H1 (cell line): ENCODE measurements around the gene DOCK1. TPM values are rescaled to one million over a fixed set of nuclear protein-coding genes. Genes with fewer than 3 reads are reported as not detected.

Experiments used
- CTCF ChIA-PET: fragments of 300-600 bp; sonication (Branson Sonifier 250); formaldehyde crosslinking; loops from one replicate; lab custom pipeline; 2021; ENCODE audit not compliant: partially characterized antibody; lab: Charles Lee
- POLR2A ChIA-PET: fragments of 300-600 bp; sonication (Branson Sonifier 250); formaldehyde crosslinking; loops from one replicate; lab custom pipeline; 2021; ENCODE audit warnings: inconsistent platforms; ENCODE audit not compliant: partially characterized antibody; lab: Charles Lee
- DNase-seq, 2 experiments: peaks; one replicate each; pipeline versions ENCODE4 v3.0.0 to v3.0.0-alpha.2; 2010 to 2022; ENCODE audit warnings: low spot score in 2 of 2, low read depth in 1 of 2, mixed read lengths in 1 of 2
- FAIRE-seq: peaks from 2 replicates; lab custom pipeline; 2011; peaks lifted over from hg19 to GRCh38; lab: Jason Lieb, UNC
- H2AFZ ChIP-seq: 2 replicates; pipeline ENCODE4 v1.8.1; 2012; ENCODE audit warnings: low read length, inconsistent platforms
- H2AK5ac ChIP-seq: 2 replicates; pipeline ENCODE4 v1.6.1; 2013; ENCODE audit warnings: low read depth, low read length
- H2BK120ac ChIP-seq: replicated peaks from 2 replicates; pipeline ENCODE3; 2013; ENCODE audit warnings: low read depth, low read length, inconsistent platforms
- H2BK12ac ChIP-seq: 2 replicates; pipeline ENCODE4 v1.6.1; 2013; ENCODE audit warnings: low read depth, low read length
- H2BK15ac ChIP-seq: 2 replicates; pipeline ENCODE4 v1.6.1; 2013; ENCODE audit warnings: low read length
- H2BK20ac ChIP-seq: 2 replicates; pipeline ENCODE4 v1.6.1; 2013; ENCODE audit warnings: low read length
- H2BK5ac ChIP-seq: 2 replicates; pipeline ENCODE4 v1.6.1; 2013; ENCODE audit warnings: low read depth, low read length
- H3K14ac ChIP-seq: 2 replicates; pipeline ENCODE4 v1.6.1; 2013; ENCODE audit warnings: inconsistent platforms; ENCODE audit not compliant: insufficient read length
- H3K18ac ChIP-seq: 2 replicates; pipeline ENCODE4 v1.6.1; 2013; ENCODE audit warnings: low read length; ENCODE audit errors: extremely low read depth
- H3K23ac ChIP-seq: 2 replicates; pipeline ENCODE4 v1.6.1; 2013; ENCODE audit warnings: inconsistent platforms; ENCODE audit not compliant: insufficient read length
- H3K23me2 ChIP-seq: 2 replicates; pipeline ENCODE4 v1.6.1; 2013; ENCODE audit warnings: low read depth, low read length
- H3K27ac ChIP-seq: 2 replicates; pipeline ENCODE4 v1.6.1; 2011; ENCODE audit warnings: low read depth, low read length, inconsistent platforms
- H3K27me3 ChIP-seq, 4 experiments: replicated peaks in 1 of 4; 1 replicate in 1 of 4; 2 replicates in 3 of 4; pipeline versions ENCODE4 v1.6.1 to v1.8.1; 2011 to 2013; ENCODE audit warnings: low read length in 3 of 4, mild to moderate bottlenecking in 3 of 4, inconsistent platforms in 2 of 4, mixed read lengths in 2 of 4, moderate library complexity in 1 of 4; ENCODE audit not compliant: control insufficient read depth in 3 of 4, insufficient read depth in 3 of 4; ENCODE audit errors: extremely low read depth in 1 of 4
- H3K36me3 ChIP-seq, 4 experiments: 2 replicates each; pipeline versions ENCODE4 v1.6.1 to v1.8.1; 2011 to 2013; ENCODE audit warnings: mild to moderate bottlenecking in 4 of 4, low read length in 3 of 4, moderate library complexity in 2 of 4, control low read depth in 1 of 4, inconsistent platforms in 1 of 4; ENCODE audit not compliant: insufficient read depth in 4 of 4, control insufficient read depth in 2 of 4
- H3K4ac ChIP-seq: replicated peaks from 2 replicates; pipeline ENCODE3; 2013; ENCODE audit warnings: low read length, low read depth, mixed read lengths, inconsistent platforms; ENCODE audit not compliant: insufficient read length
- H3K4me1 ChIP-seq, 4 experiments: replicated peaks in 1 of 4; 1 replicate in 1 of 4; 2 replicates in 3 of 4; pipeline versions ENCODE4 v1.6.1 to v1.8.1; 2011 to 2013; ENCODE audit warnings: low read length in 3 of 4, inconsistent platforms in 2 of 4, mixed read lengths in 1 of 4; ENCODE audit not compliant: insufficient read depth in 4 of 4, control insufficient read depth in 3 of 4
- H3K4me2 ChIP-seq, 2 experiments: 2 replicates each; pipeline versions ENCODE4 v1.6.1 to v1.8.1; 2011 to 2013; ENCODE audit warnings: low read depth in 2 of 2, low read length in 2 of 2, control low read depth in 1 of 2, inconsistent platforms in 1 of 2, mild to moderate bottlenecking in 1 of 2; ENCODE audit not compliant: insufficient read depth in 1 of 2
- H3K4me3 ChIP-seq, 4 experiments: fragments of 200-600, 300-600 bp in 1 of 4; sonication (generic), shearing (Covaris generic), sonication (Bioruptor Twin) in 1 of 4; 2 replicates each; pipeline versions ENCODE4 v1.5.1 to v1.8.1; 2011 to 2016; ENCODE audit warnings: low read length in 4 of 4, low read depth in 3 of 4, control low read depth in 2 of 4, inconsistent platforms in 2 of 4, mild to moderate bottlenecking in 2 of 4, mixed read lengths in 1 of 4, moderate library complexity in 1 of 4; ENCODE audit not compliant: insufficient read depth in 2 of 4; ENCODE audit errors: extremely low read depth in 1 of 4
- H3K56ac ChIP-seq: replicated peaks from 2 replicates; pipeline ENCODE3; 2013; ENCODE audit warnings: low read depth, mild to moderate bottlenecking, mixed read lengths, low read length, inconsistent platforms; ENCODE audit not compliant: insufficient read length
- H3K79me1 ChIP-seq: 2 replicates; pipeline ENCODE4 v1.6.1; 2013; ENCODE audit warnings: low read depth, low read length, control low read depth
- H3K79me2 ChIP-seq, 2 experiments: 2 replicates each; pipeline versions ENCODE4 v1.6.1 to v1.8.1; 2012 to 2013; ENCODE audit warnings: low read length in 2 of 2, mild to moderate bottlenecking in 2 of 2, inconsistent platforms in 1 of 2; ENCODE audit not compliant: insufficient read depth in 2 of 2, control insufficient read depth in 1 of 2
- H3K9ac ChIP-seq, 4 experiments: replicated peaks in 1 of 4; 1 replicate in 1 of 4; 2 replicates in 3 of 4; pipeline versions ENCODE4 v1.6.1 to v1.8.1; 2011 to 2013; ENCODE audit warnings: low read depth in 3 of 4, low read length in 3 of 4, control low read depth in 2 of 4, mild to moderate bottlenecking in 2 of 4, moderate library complexity in 2 of 4, inconsistent platforms in 1 of 4; ENCODE audit errors: extremely low read depth in 1 of 4
- H3K9me3 ChIP-seq, 2 experiments: 2 replicates each; pipeline versions ENCODE4 v1.6.1 to v1.8.1; 2012 to 2013; ENCODE audit warnings: mild to moderate bottlenecking in 2 of 2, moderate library complexity in 2 of 2, control low read depth in 1 of 2, inconsistent platforms in 1 of 2, low read depth in 1 of 2, low read length in 1 of 2, mixed read lengths in 1 of 2; ENCODE audit not compliant: insufficient read depth in 2 of 2
- H4K20me1 ChIP-seq, 2 experiments: replicated peaks in 1 of 2; 2 replicates each; pipeline versions ENCODE3 to v1.8.1; 2011 to 2013; ENCODE audit warnings: inconsistent platforms in 2 of 2, low read length in 2 of 2, mild to moderate bottlenecking in 1 of 2; ENCODE audit not compliant: insufficient read depth in 2 of 2, control insufficient read depth in 1 of 2
- H4K5ac ChIP-seq: 2 replicates; pipeline ENCODE4 v1.6.1; 2013; ENCODE audit warnings: low read length, low read depth, mixed read lengths, inconsistent platforms; ENCODE audit not compliant: insufficient read length
- H4K8ac ChIP-seq: 2 replicates; pipeline ENCODE4 v1.8.0; 2013; ENCODE audit warnings: mild to moderate bottlenecking, moderate library complexity, low read length, inconsistent platforms; ENCODE audit not compliant: insufficient read depth; ENCODE audit errors: extremely low read depth
- H4K91ac ChIP-seq: replicated peaks from 2 replicates; pipeline ENCODE3; 2013; ENCODE audit warnings: low read length, mixed read lengths, inconsistent platforms; ENCODE audit not compliant: insufficient read length
- ASH2L ChIP-seq: fragments of 200-600, 300-600 bp; sonication (generic); IDR thresholded peaks from one replicate; pipeline ENCODE4 v1.7.1; 2017; ENCODE audit warnings: low read length
- CHD2 ChIP-seq: IDR thresholded peaks from 2 replicates; pipeline ENCODE4 v1.6.1; 2012; ENCODE audit warnings: low read length, improper control_type of control experiment
- E2F6 ChIP-seq: IDR thresholded peaks from 2 replicates; pipeline ENCODE4 v1.6.1; 2012; ENCODE audit warnings: inconsistent platforms
- HDAC6 ChIP-seq: IDR thresholded peaks from one replicate; pipeline ENCODE4 v1.7.1; 2012; ENCODE audit warnings: low read depth, mild to moderate bottlenecking, inconsistent platforms, low read length, moderate library complexity
- JUN ChIP-seq: IDR thresholded peaks from 2 replicates; pipeline ENCODE4 v1.6.1; 2011; ENCODE audit warnings: low read depth, mild to moderate bottlenecking, improper control_type of control experiment, low read length
- POLR2A ChIP-seq, 2 experiments: IDR thresholded peaks; 1 replicate in 1 of 2; 2 replicates in 1 of 2; pipeline ENCODE4 v1.6.1; 2011; ENCODE audit warnings: low read depth in 2 of 2, low read length in 2 of 2, mild to moderate bottlenecking in 2 of 2; ENCODE audit errors: control extremely low read depth in 1 of 2
- POLR2AphosphoS5 ChIP-seq: IDR thresholded peaks from 2 replicates; pipeline ENCODE4 v1.6.1; 2011; ENCODE audit warnings: low read depth, low read length
- RBBP5 ChIP-seq: IDR thresholded peaks from 2 replicates; pipeline ENCODE4 v1.7.1; 2012; ENCODE audit warnings: low read depth, mild to moderate bottlenecking, inconsistent platforms, low read length, moderate library complexity, borderline replicate concordance
- RNF2 ChIP-seq: fragments of 200-900, 300-1000 bp; sonication (generic); IDR thresholded peaks from 2 replicates; pipeline ENCODE4 v1.7.1; 2016; ENCODE audit warnings: borderline replicate concordance, low read depth, mild to moderate bottlenecking, antibody characterized with exemption, low read length; ENCODE audit not compliant: poor library complexity, severe bottlenecking; ENCODE audit errors: missing control alignments
- SUZ12 ChIP-seq: fragments of 200-600 bp; sonication (generic); IDR thresholded peaks from 2 replicates; pipeline ENCODE4 v1.6.1; 2012; ENCODE audit warnings: mild to moderate bottlenecking, inconsistent platforms, low read length, moderate library complexity, mixed read lengths
- ZNF274 ChIP-seq: IDR thresholded peaks from 2 replicates; pipeline ENCODE4 v1.7.0; 2012; ENCODE audit warnings: low read length, borderline replicate concordance; ENCODE audit errors: extremely low read depth
- WGBS, 2 experiments: shearing (Covaris generic) in 1 of 2; methylation state at CpG; one replicate each; pipeline versions ENCODE4 v1.1.6 to v1.1.7; 2013 to 2015; ENCODE audit warnings: low lambda C conversion rate in 2 of 2, mixed read lengths in 2 of 2, inconsistent platforms in 1 of 2, low coverage in 1 of 2, missing lambda C conversion rate in 1 of 2; ENCODE audit not compliant: insufficient replicate concordance in 2 of 2, insufficient coverage in 1 of 2, insufficient read length in 1 of 2; ENCODE audit errors: extremely low coverage in 1 of 2, missing lambda C conversion rate in 1 of 2; 5-methylcytosine and 5-hydroxymethylcytosine counted together
- polyA plus RNA-seq, 7 experiments: library from polyadenylated mRNA; depleted of rRNA in 3 of 7; stranded (reverse) in 5 of 7; unstranded in 2 of 7; fragments of >200 nt in 5 of 7; fragments of 200-250 nt in 2 of 7; gene quantifications; 1 replicate in 5 of 7; 2 replicates in 1 of 7; 4 replicates in 1 of 7; pipeline versions ENCODE4 v1.2.1 to v1.2.3, GENCODE V29; 2011 to 2013; ENCODE audit warnings: missing spikeins in 2 of 7, mixed read lengths in 2 of 7
- total RNA-seq: library from RNA; stranded (reverse); fragmentation: NEBNext Ultra II Directional; extraction: Animal tissue kit (Norgen Biotek cat#: 25700); gene quantifications from 2 replicates; pipeline ENCODE4 v1.2.1, GENCODE V29; 2021
- TF ChIP-seq, protein P1 (sequence below): IDR thresholded peaks from 2 replicates; pipeline ENCODE4 v1.6.1; 2012; ENCODE audit warnings: low read length, inconsistent platforms

DOCK1 gene
- total and polyA plus RNA-seq, 2 of the 8 experiments (the other 6 are each of a cell fraction or from before 2014, with no cell fraction given) = 11.6 to 53.0 TPM

DNA sequence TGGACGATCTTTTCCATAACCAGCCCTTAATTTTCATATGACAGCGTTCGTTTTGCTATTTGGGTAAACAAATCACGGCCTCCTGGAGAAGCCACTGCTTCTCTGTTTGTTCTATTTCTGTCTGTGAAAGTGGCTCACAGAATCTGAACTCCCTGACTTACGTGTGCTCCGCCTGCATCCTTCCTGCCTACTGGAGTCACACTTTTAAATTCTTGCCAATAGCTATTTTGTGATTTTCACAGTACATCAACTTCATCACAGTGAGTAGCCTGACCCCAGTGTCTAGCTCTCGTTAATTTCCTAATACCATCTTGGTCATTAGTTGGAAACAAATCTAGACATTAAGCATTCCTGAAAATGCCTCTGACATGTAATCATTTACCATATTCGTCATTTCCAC is 594.9 kb downstream of the DOCK1 start:
- no peaks in the 10 kb centered on the region for H3K9me3 ChIP-seq
- H2BK20ac ChIP-seq = no peak overlapping the region
- H4K20me1 ChIP-seq = no peaks in the 10 kb centered on the region
- no peak overlapping the region for H2BK120ac ChIP-seq
- DNase-seq (no peak), FAIRE-seq (no peak)
- no peak overlapping the region for H2BK15ac ChIP-seq
- no peaks in the 10 kb centered on the region for H3K23me2 ChIP-seq
- H2BK5ac ChIP-seq = no peak overlapping the region
- H3K18ac ChIP-seq = no peak overlapping the region
- no peak overlapping the region for H3K4me2 ChIP-seq
- 86% methylated on average over 8 of the region's 8 CpGs; no CpG with 5 or more reads in 1 of the 2 experiments for WGBS, 2 experiments
- no peak overlapping the region for H4K91ac ChIP-seq
- ChIA-PET CTCF (interaction anchor here (1.3 kb wide), 1 partner anchor 24 kb away, joined by 3 read pairs; no protein-coding TSS in a partner anchor), POLR2A (interaction anchor here (0.7 kb wide), 1 partner anchor 370 kb away, joined by 3 read pairs; no protein-coding TSS in a partner anchor)
- no peak overlapping the region for H4K5ac ChIP-seq
- H2AFZ ChIP-seq = no peak overlapping the region
- H3K27ac ChIP-seq = no peak overlapping the region
- no peaks in the 10 kb centered on the region for H3K79me2 ChIP-seq
- no peak overlapping the region for H3K23ac ChIP-seq
- H2AK5ac ChIP-seq = no peak overlapping the region
- no peak overlapping the region for H2BK12ac ChIP-seq
- no peak overlapping the region for H3K9ac ChIP-seq
- no peaks in the 10 kb centered on the region for H3K27me3 ChIP-seq
- no peak overlapping the region for H3K4me3 ChIP-seq
- no peak overlapping the region for H3K56ac ChIP-seq
- no peak overlapping the region for H3K4ac ChIP-seq
- no peaks in the 10 kb centered on the region for H3K79me1 ChIP-seq
- H3K14ac ChIP-seq = no peak overlapping the region
- H3K4me1 ChIP-seq = no peaks in the 10 kb centered on the region
- no peak overlapping the region for H4K8ac ChIP-seq
- H3K36me3 ChIP-seq = no peaks in the 10 kb centered on the region
- TF ChIP-seq ZNF274 = no peak
- TF ChIP-seq JUN = no peak
- TF ChIP-seq HDAC6 = no peak
- TF ChIP-seq ASH2L = no peak
- no peak for TF ChIP-seq SUZ12
- no peak for TF ChIP-seq E2F6
- TF ChIP-seq POLR2A (IDR thresholded peaks at IDR 0.05; ENCODE audit: control extremely low read depth in 1 of 2, low read depth in 2 of 2, low read length in 2 of 2) = no peak
- TF ChIP-seq POLR2AphosphoS5 = no peak
- no peak for TF ChIP-seq RNF2
- TF ChIP-seq, protein P1, sequence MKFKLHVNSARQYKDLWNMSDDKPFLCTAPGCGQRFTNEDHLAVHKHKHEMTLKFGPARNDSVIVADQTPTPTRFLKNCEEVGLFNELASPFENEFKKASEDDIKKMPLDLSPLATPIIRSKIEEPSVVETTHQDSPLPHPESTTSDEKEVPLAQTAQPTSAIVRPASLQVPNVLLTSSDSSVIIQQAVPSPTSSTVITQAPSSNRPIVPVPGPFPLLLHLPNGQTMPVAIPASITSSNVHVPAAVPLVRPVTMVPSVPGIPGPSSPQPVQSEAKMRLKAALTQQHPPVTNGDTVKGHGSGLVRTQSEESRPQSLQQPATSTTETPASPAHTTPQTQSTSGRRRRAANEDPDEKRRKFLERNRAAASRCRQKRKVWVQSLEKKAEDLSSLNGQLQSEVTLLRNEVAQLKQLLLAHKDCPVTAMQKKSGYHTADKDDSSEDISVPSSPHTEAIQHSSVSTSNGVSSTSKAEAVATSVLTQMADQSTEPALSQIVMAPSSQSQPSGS = no peak
- TF ChIP-seq CHD2 = no peak
- TF ChIP-seq RBBP5 = no peak
